WTC11 (cell line): ENCODE data around the gene MTUS2. TPM values are rescaled to one million over a fixed set of nuclear protein-coding genes. Genes with fewer than 3 reads are reported as not detected.

Experiments used
- ATAC-seq: fragments of 200-7000 bp; cut with Tn5 transposase; 2 replicates; pipeline ENCODE4 v1.10.0; 2021; ENCODE audit warnings: mild to moderate bottlenecking, moderate library complexity
- CTCF ChIA-PET: fragments of 300-600 bp; sonication (Branson Sonifier 250); formaldehyde crosslinking; loops from one replicate; lab custom pipeline; 2021; ENCODE audit warnings: antibody characterized with exemption; lab: Charles Lee
- POLR2A ChIA-PET: fragments of 350-600 bp; sonication (Branson Sonifier 250); formaldehyde crosslinking; loops from one replicate; lab custom pipeline; 2021; ENCODE audit warnings: antibody characterized with exemption; lab: Charles Lee
- DNase-seq: peaks from one replicate; pipeline ENCODE4 v3.0.0; 2021; ENCODE audit warnings: low spot score
- H3K27ac Mint-ChIP-seq: 2 replicates; pipeline ENCODE4 v1.8.0; 2021; ENCODE audit warnings: mixed read lengths
- H3K27me3 Mint-ChIP-seq: 2 replicates; pipeline ENCODE4 v1.8.0; 2021; ENCODE audit warnings: low read depth, mild to moderate bottlenecking, moderate library complexity, mixed read lengths
- H3K36me3 Mint-ChIP-seq: 2 replicates; pipeline ENCODE4 v1.8.0; 2021; ENCODE audit warnings: mixed read lengths
- H3K4me1 Mint-ChIP-seq: 2 replicates; pipeline ENCODE4 v1.8.0; 2022; ENCODE audit warnings: mixed read lengths
- H3K4me3 Mint-ChIP-seq: 2 replicates; pipeline ENCODE4 v1.8.0; 2021; ENCODE audit warnings: mild to moderate bottlenecking, moderate library complexity, mixed read lengths
- H3K9me3 Mint-ChIP-seq: 2 replicates; pipeline ENCODE4 v1.8.0; 2021; ENCODE audit warnings: mixed read lengths
- ATF1 ChIP-seq: sonication (generic); formaldehyde crosslinking; IDR thresholded peaks from 2 replicates; pipeline ENCODE4 v1.8.1; 2023; ENCODE audit warnings: mild to moderate bottlenecking, moderate library complexity, missing genetic modification reagents
- CTCF ChIP-seq: fragments of 200-600 bp; IDR thresholded peaks from 2 replicates; pipeline ENCODE4 v1.8.0; 2022; ENCODE audit warnings: antibody characterized with exemption
- FOXP4 ChIP-seq: sonication (generic); formaldehyde crosslinking; IDR thresholded peaks from 2 replicates; pipeline ENCODE4 v1.8.0; 2022; ENCODE audit warnings: mild to moderate bottlenecking, missing genetic modification reagents
- GABPB1 ChIP-seq: sonication (generic); formaldehyde crosslinking; IDR thresholded peaks from 2 replicates; pipeline ENCODE4 v1.8.1; 2023; ENCODE audit warnings: mild to moderate bottlenecking, missing genetic modification reagents
- GTF2I ChIP-seq: fragments of 250-450 bp; sonication (Bioruptor Pico); conservative IDR thresholded peaks from 2 replicates; pipeline ENCODE4 v1.4.0; 2021; ENCODE audit warnings: mild to moderate bottlenecking
- IRF2 ChIP-seq: sonication (generic); formaldehyde crosslinking; IDR thresholded peaks from 2 replicates; pipeline ENCODE4 v1.8.0; 2022; ENCODE audit warnings: low read depth, missing genetic modification reagents, borderline replicate concordance
- MAX ChIP-seq: sonication (generic); formaldehyde crosslinking; IDR thresholded peaks from 2 replicates; pipeline ENCODE4 v1.8.0; 2022; ENCODE audit warnings: mild to moderate bottlenecking, missing genetic modification reagents
- MYBL2 ChIP-seq: sonication (generic); formaldehyde crosslinking; IDR thresholded peaks from 2 replicates; pipeline ENCODE4 v1.8.1; 2023; ENCODE audit warnings: mild to moderate bottlenecking, moderate library complexity, missing genetic modification reagents
- NR2C2 ChIP-seq: sonication (generic); formaldehyde crosslinking; IDR thresholded peaks from 2 replicates; pipeline ENCODE4 v1.8.0; 2022; ENCODE audit warnings: mild to moderate bottlenecking, missing genetic modification reagents
- ZNF138 ChIP-seq: sonication (generic); formaldehyde crosslinking; conservative IDR thresholded peaks from 2 replicates; pipeline ENCODE4 v1.8.1; 2022; ENCODE audit warnings: mild to moderate bottlenecking, moderate library complexity, missing genetic modification reagents
- ZNF263 ChIP-seq: sonication (generic); formaldehyde crosslinking; IDR thresholded peaks from 2 replicates; pipeline ENCODE4 v1.8.1; 2022; ENCODE audit warnings: low read depth, mild to moderate bottlenecking, moderate library complexity, missing genetic modification reagents
- ZNF532 ChIP-seq: fragments of 250-450 bp; sonication (Bioruptor Pico); IDR thresholded peaks from 2 replicates; pipeline ENCODE4 v1.9.0; 2021; ENCODE audit warnings: mild to moderate bottlenecking, borderline replicate concordance
- total RNA-seq: library from RNA; stranded (reverse); gene quantifications from 3 replicates; pipeline ENCODE4 v1.2.3, GENCODE V29; 2021
- TF ChIP-seq, protein P1 (sequence below): sonication (generic); formaldehyde crosslinking; IDR thresholded peaks from 2 replicates; pipeline ENCODE4 v1.8.0; 2023; ENCODE audit warnings: missing genetic modification reagents
- TF ChIP-seq, protein P2 (sequence below): sonication (generic); formaldehyde crosslinking; IDR thresholded peaks from 2 replicates; pipeline ENCODE4 v1.8.1; 2023; ENCODE audit warnings: mild to moderate bottlenecking, missing genetic modification reagents, moderate library complexity
- TF ChIP-seq, protein P3 (sequence below): sonication (generic); formaldehyde crosslinking; IDR thresholded peaks from 2 replicates; pipeline ENCODE4 v1.8.1; 2022; ENCODE audit warnings: low read depth, mild to moderate bottlenecking, moderate library complexity, missing genetic modification reagents, borderline replicate concordance
- TF ChIP-seq, protein P4 (sequence below): sonication (generic); formaldehyde crosslinking; IDR thresholded peaks from 2 replicates; pipeline ENCODE4 v1.8.1; 2023; ENCODE audit warnings: mild to moderate bottlenecking, missing genetic modification reagents
- TF ChIP-seq, protein P5 (sequence below): fragments of 250-450 bp; sonication (Bioruptor Pico); IDR thresholded peaks from 2 replicates; pipeline ENCODE4 v1.9.0; 2021; ENCODE audit warnings: moderate library complexity, mild to moderate bottlenecking, inconsistent platforms, borderline replicate concordance

Gene MTUS2
- total RNA-seq, 1 experiment from 2014 or later = 0.22 TPM

DNA sequence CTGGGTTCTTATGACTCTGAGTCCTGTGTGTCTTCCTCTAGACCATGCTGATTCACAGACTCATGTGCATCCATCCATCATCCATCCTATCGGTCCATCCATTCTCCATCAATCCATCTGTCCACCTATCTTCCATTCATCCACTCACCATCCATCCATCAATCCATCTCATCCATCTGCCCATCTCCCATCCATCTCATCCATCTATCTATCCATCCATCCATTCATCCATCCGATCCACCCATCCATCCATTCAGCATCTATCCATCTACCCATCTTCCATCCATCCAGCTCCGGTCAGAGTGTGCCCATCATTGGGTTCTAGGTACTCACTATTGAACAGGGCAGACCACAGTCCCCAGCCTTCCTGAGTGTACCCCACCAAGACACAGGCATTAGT is 699.8 kb downstream of the MTUS2 start:
- Mint-ChIP-seq H3K4me3 (no peak overlapping the region), H3K27ac (no peak overlapping the region), H3K36me3 (peaks cover 74% of the 10 kb centered on the region), H3K4me1 (peaks cover 5% of the 10 kb centered on the region; the same call in 1 of the 2 replicates), H3K9me3 (no peaks in the 10 kb centered on the region), H3K27me3 (no peaks in the 10 kb centered on the region)
- TF ChIP-seq CTCF = no peak
- no peak for TF ChIP-seq NR2C2 (CRISPR knock-in tag)
- TF ChIP-seq, protein P1, sequence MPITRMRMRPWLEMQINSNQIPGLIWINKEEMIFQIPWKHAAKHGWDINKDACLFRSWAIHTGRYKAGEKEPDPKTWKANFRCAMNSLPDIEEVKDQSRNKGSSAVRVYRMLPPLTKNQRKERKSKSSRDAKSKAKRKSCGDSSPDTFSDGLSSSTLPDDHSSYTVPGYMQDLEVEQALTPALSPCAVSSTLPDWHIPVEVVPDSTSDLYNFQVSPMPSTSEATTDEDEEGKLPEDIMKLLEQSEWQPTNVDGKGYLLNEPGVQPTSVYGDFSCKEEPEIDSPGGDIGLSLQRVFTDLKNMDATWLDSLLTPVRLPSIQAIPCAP (CRISPR knock-in tag) = no peak
- TF ChIP-seq, protein P2, sequence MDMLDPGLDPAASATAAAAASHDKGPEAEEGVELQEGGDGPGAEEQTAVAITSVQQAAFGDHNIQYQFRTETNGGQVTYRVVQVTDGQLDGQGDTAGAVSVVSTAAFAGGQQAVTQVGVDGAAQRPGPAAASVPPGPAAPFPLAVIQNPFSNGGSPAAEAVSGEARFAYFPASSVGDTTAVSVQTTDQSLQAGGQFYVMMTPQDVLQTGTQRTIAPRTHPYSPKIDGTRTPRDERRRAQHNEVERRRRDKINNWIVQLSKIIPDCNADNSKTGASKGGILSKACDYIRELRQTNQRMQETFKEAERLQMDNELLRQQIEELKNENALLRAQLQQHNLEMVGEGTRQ (CRISPR knock-in tag) = no peak
- TF ChIP-seq IRF2 (CRISPR knock-in tag) = no peak
- no peak for TF ChIP-seq ZNF263 (CRISPR knock-in tag)
- TF ChIP-seq FOXP4 (CRISPR knock-in tag) = no peak
- TF ChIP-seq GTF2I = no peak
- DNase-seq (no peak), ATAC-seq (no peak)
- ChIA-PET CTCF (interaction anchor here (1.3 to 3.7 kb wide), 2 partner anchors 12 to 188 kb away, joined by 7 to 19 read pairs; no protein-coding TSS in a partner anchor), POLR2A (interaction anchor here (0.7 kb wide), 1 partner anchor 12 kb away, joined by 3 read pairs; no protein-coding TSS in a partner anchor)

DNA sequence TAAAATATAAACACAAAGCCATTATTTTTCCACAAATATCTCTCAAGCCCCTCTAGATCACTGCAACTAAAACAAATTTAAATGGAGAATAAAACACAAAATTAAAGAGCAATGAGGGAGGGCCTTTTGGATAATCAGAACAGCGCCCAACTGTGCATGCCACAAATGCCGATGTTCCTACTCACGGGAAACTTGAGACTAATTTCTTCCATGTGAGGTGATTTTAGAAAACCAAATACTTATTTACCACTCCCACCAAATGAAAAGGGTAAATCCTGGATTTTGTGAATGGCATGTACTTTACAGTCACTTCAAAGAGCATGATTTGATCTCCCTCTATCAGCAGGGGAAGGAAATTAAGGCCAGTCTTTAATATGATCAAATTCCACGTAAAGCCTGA is 700.5 kb downstream of the MTUS2 start:
- TF ChIP-seq, protein P3, sequence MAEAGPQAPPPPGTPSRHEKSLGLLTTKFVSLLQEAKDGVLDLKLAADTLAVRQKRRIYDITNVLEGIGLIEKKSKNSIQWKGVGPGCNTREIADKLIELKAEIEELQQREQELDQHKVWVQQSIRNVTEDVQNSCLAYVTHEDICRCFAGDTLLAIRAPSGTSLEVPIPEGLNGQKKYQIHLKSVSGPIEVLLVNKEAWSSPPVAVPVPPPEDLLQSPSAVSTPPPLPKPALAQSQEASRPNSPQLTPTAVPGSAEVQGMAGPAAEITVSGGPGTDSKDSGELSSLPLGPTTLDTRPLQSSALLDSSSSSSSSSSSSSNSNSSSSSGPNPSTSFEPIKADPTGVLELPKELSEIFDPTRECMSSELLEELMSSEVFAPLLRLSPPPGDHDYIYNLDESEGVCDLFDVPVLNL (CRISPR knock-in tag) = no peak
- TF ChIP-seq GABPB1 = no peak
- TF ChIP-seq, protein P4, sequence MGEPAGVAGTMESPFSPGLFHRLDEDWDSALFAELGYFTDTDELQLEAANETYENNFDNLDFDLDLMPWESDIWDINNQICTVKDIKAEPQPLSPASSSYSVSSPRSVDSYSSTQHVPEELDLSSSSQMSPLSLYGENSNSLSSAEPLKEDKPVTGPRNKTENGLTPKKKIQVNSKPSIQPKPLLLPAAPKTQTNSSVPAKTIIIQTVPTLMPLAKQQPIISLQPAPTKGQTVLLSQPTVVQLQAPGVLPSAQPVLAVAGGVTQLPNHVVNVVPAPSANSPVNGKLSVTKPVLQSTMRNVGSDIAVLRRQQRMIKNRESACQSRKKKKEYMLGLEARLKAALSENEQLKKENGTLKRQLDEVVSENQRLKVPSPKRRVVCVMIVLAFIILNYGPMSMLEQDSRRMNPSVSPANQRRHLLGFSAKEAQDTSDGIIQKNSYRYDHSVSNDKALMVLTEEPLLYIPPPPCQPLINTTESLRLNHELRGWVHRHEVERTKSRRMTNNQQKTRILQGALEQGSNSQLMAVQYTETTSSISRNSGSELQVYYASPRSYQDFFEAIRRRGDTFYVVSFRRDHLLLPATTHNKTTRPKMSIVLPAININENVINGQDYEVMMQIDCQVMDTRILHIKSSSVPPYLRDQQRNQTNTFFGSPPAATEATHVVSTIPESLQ (CRISPR knock-in tag) = no peak
- no peaks in the 10 kb centered on the region for H3K9me3 Mint-ChIP-seq
- H3K27ac Mint-ChIP-seq = no peak overlapping the region
- ATAC-seq (no peak), DNase-seq (no peak)
- ChIA-PET POLR2A (no interaction called here), CTCF (interaction anchor here (3.7 kb wide), 1 partner anchor 12 kb away, joined by 19 read pairs; no protein-coding TSS in a partner anchor)
- H3K36me3 Mint-ChIP-seq = peaks cover 76% of the 10 kb centered on the region
- no peak overlapping the region for H3K4me3 Mint-ChIP-seq
- peaks cover 5% of the 10 kb centered on the region; the same call in 1 of the 2 replicates for H3K4me1 Mint-ChIP-seq
- no peaks in the 10 kb centered on the region for H3K27me3 Mint-ChIP-seq

- no peak for DNase-seq
- Mint-ChIP-seq H3K4me1 (peaks cover 5% of the 10 kb centered on the region; the same call in 1 of the 2 replicates), H3K27me3 (no peaks in the 10 kb centered on the region), H3K27ac (no peak overlapping the region; the same call in 1 of the 2 replicates), H3K4me3 (no peak overlapping the region), H3K36me3 (peaks cover 69% of the 10 kb centered on the region), H3K9me3 (no peaks in the 10 kb centered on the region)
- no peak for ATAC-seq
- POLR2A ChIA-PET = no interaction called here
- CTCF ChIA-PET = interaction anchor here (2.0 kb wide), 1 partner anchor 13 kb away, joined by 7 read pairs; no protein-coding TSS in a partner anchor
- TF ChIP-seq MAX (CRISPR knock-in tag) (no peak), ATF1 (CRISPR knock-in tag) (no peak), ZNF532 (CRISPR knock-in tag) (no peak), ZNF138 (no peak), MYBL2 (CRISPR knock-in tag) (no peak)
- TF ChIP-seq, protein P5, sequence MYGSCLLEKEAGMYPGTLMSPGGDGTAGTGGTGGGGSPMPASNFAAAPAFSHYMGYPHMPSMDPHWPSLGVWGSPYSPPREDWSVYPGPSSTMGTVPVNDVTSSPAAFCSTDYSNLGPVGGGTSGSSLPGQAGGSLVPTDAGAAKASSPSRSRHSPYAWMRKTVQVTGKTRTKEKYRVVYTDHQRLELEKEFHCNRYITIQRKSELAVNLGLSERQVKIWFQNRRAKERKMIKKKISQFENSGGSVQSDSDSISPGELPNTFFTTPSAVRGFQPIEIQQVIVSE (CRISPR knock-in tag) = no peak
Measured at GRCh38 chr13:29521336-29521735, 701.2 kb downstream of the MTUS2 start.
